CD4-positive, alpha-beta memory T cell (primary cell): ENCODE results near the gene TRIOBP. TPM values are rescaled to one million over a fixed set of nuclear protein-coding genes. Genes with fewer than 3 reads are reported as not detected.
"Not testable (repeated sequence)": the region's sequence is repeated elsewhere in the genome, so short reads cannot be mapped to it uniquely, and the experiment has no call there.

Experiments
- CTCF ChIA-PET: fragments of 350-600 bp; sonication (Branson Sonifier 250); formaldehyde crosslinking; loops from one replicate; lab custom pipeline; 2021; ENCODE audit warnings: inconsistent platforms; ENCODE audit not compliant: partially characterized antibody; lab: Charles Lee
- POLR2A ChIA-PET: fragments of 350-600 bp; sonication (Branson Sonifier 250); formaldehyde crosslinking; loops from one replicate; lab custom pipeline; 2021; ENCODE audit not compliant: partially characterized antibody; lab: Charles Lee
- DNase-seq, 5 donors: peaks; one replicate each; pipeline versions ENCODE4 v3.0.0 to v3.0.0-alpha.2; 2020 to 2022; ENCODE audit warnings: mixed read lengths in 1 of 5
- H3K27ac ChIP-seq: one replicate; pipeline ENCODE4 v1.7.0; 2013; ENCODE audit warnings: low read depth, low read length
- H3K27me3 ChIP-seq: 2 replicates; pipeline ENCODE4 v1.7.0; 2013; ENCODE audit warnings: mild to moderate bottlenecking, low read length, moderate library complexity; ENCODE audit not compliant: insufficient read depth
- H3K36me3 ChIP-seq: 2 replicates; pipeline ENCODE4 v1.7.0; 2013; ENCODE audit warnings: mild to moderate bottlenecking, low read length, moderate library complexity; ENCODE audit not compliant: insufficient read depth
- H3K4me1 ChIP-seq: 2 replicates; pipeline ENCODE4 v1.7.0; 2013; ENCODE audit warnings: mild to moderate bottlenecking, low read length, moderate library complexity; ENCODE audit not compliant: insufficient read depth
- H3K4me3 ChIP-seq, 2 donors: one replicate each; pipeline ENCODE4 v1.7.0; 2013; ENCODE audit warnings: low read length in 2 of 2, mild to moderate bottlenecking in 1 of 2
- H3K9me3 ChIP-seq, 2 donors: one replicate each; pipeline ENCODE4 v1.7.0; 2013; ENCODE audit warnings: low read length in 2 of 2, control low read depth in 1 of 2; ENCODE audit not compliant: control insufficient read depth in 1 of 2
- H3K27ac Mint-ChIP-seq, 7 donors: one replicate each; pipeline ENCODE4 v1.8.0; 2020 to 2021; ENCODE audit warnings: mixed read lengths in 7 of 7, mild to moderate bottlenecking in 6 of 7, inconsistent platforms in 3 of 7, moderate library complexity in 3 of 7
- H3K27me3 Mint-ChIP-seq, 2 donors: one replicate each; pipeline ENCODE4 v1.8.0; 2020 to 2021; ENCODE audit warnings: mixed read lengths in 2 of 2
- H3K36me3 Mint-ChIP-seq, 2 donors: one replicate each; pipeline ENCODE4 v1.8.0; 2020 to 2021; ENCODE audit warnings: mixed read lengths in 2 of 2, inconsistent platforms in 1 of 2, mild to moderate bottlenecking in 1 of 2
- H3K4me1 Mint-ChIP-seq, 4 donors: one replicate each; pipeline ENCODE4 v1.8.0; 2020 to 2021; ENCODE audit warnings: mixed read lengths in 4 of 4, mild to moderate bottlenecking in 1 of 4
- H3K4me3 Mint-ChIP-seq, 8 donors: one replicate each; pipeline ENCODE4 v1.8.0; 2020 to 2021; ENCODE audit warnings: mixed read lengths in 8 of 8, mild to moderate bottlenecking in 7 of 8, moderate library complexity in 6 of 8, inconsistent platforms in 3 of 8
- H3K9me3 Mint-ChIP-seq, 8 donors: one replicate each; pipeline ENCODE4 v1.8.0; 2020 to 2021; ENCODE audit warnings: mixed read lengths in 8 of 8, mild to moderate bottlenecking in 5 of 8, inconsistent platforms in 3 of 8, moderate library complexity in 1 of 8
- intact Hi-C: fragments of 100-400 bp; cut with micrococcal nuclease; formaldehyde crosslinking; loops from one replicate; pipeline ENCODE4 v1.15.1; 2023
- polyA plus RNA-seq, 2 donors: library from polyadenylated mRNA; unstranded; fragments of 300-500 nt; fragmentation: Illumina TruSeq; gene quantifications; one replicate each; pipeline ENCODE4 v1.2.3, GENCODE V29; 2021
- total RNA-seq, 2 experiments: library from RNA; stranded (reverse); gene quantifications; one replicate each; pipeline ENCODE4 v1.2.3, GENCODE V29; 2021

TRIOBP gene
- total and polyA plus RNA-seq, 4 experiments from 2014 or later, result 9.2 to 26.1 (median 19.4) TPM

DNA sequence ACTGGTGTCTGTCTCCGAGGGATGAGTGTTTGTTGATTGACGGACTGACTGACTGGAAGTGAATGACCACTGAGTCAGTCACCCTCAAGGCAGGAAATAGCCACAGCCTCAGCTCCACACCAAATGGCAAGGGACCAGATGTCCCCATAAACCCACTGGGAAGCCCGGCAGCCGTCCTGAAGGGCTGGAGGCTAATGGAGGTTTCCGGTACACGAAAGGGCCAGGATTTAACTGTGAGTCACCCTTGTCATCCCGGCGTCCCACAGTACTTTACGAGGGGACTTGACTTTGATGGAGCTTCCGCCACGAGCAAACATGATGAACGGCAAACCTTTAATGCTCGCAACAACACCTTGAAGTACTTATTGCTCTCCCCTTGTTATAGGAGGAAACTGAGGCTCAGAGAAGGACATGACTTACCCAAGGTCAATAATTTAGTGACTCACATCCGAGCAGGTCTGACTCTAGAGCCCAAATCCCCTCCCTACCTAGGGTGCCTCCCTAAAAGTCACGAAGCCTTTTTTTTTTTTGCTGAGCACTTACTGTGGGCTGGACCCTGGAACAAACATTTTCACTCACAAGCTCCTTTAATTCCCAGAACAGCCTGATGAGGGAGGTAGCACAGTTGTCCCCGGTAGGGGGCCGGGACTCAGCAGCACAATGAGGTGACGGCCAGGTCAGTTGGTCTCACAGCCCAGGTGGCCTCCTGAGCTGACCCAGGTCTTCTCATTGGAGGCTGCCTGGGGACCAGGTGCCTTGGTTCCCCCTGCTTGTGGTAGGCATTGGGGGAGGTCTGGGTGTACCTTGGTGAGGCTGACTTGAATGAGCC is 85.7 kb downstream of the TRIOBP start:
- H3K36me3 Mint-ChIP-seq, result no peaks in the 10 kb centered on the region
- CTCF ChIA-PET, result interaction anchor here (0.8 to 1.4 kb wide), 2 partner anchors 25 to 36 kb away, joined by 3 read pairs; partner anchors contain the start of gene GCAT
- DNase-seq, result no peak
- no peaks in the 10 kb centered on the region for H3K9me3 Mint-ChIP-seq
- H3K27ac Mint-ChIP-seq, result no peak overlapping the region
- intact Hi-C loops, result no loop called here
- H3K4me3 Mint-ChIP-seq, result no peak overlapping the region
- H3K4me1 Mint-ChIP-seq, result peaks cover 0 to 1% (median 0%) of the 10 kb centered on the region in 4 donors
- no peaks in the 10 kb centered on the region for H3K4me1 ChIP-seq
- H3K27ac ChIP-seq, result no peak overlapping the region
- no peaks in the 10 kb centered on the region for H3K27me3 ChIP-seq
- no peak overlapping the region for H3K4me3 ChIP-seq
- H3K36me3 ChIP-seq, result no peaks in the 10 kb centered on the region
- POLR2A ChIA-PET, result no interaction called here
- H3K27me3 Mint-ChIP-seq, result peaks cover 0 to 5% of the 10 kb centered on the region in 2 donors
- H3K9me3 ChIP-seq, result no peaks in the 10 kb centered on the region

DNA sequence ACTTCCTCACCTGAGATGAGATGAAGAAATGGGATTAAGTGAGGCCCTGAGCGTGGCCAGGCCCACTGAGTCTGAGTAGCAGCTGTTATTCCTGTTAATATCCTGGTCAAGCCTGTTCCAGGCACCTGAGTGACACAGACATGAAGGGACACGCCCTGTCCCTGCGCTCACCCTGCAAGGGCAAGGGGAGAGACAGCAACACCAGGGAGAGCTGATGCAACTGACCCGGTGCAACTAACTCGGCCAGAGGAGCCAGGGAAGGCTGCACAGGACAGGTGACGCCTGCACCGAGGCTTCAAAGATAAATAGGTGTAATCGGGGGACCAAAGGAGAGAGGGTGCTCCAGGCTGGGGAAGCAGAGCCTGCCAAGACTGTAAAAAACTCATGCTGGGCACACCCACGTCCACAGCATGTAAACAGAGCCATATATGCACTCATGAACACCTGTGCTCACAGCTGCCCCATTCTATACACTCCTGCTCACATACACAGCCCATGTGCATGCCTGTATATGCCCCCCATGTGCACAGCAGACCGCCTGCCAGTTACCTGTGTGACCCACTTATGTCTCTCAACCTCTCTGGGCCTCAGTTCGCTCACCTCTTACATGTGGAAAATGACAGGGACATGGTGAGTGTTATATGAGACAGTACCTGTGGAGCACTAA is 88.1 kb downstream of the TRIOBP start:
- H3K4me1 ChIP-seq, result no peaks in the 10 kb centered on the region
- intact Hi-C loops, result no loop called here
- CTCF ChIA-PET, result no interaction called here
- POLR2A ChIA-PET, result no interaction called here
- no peak overlapping the region for H3K27ac ChIP-seq
- Mint-ChIP-seq H3K4me3 (no peak overlapping the region), H3K36me3 (no peaks in the 10 kb centered on the region), H3K4me1 (no peaks in the 10 kb centered on the region), H3K27ac (no peak overlapping the region), H3K9me3 (no peaks in the 10 kb centered on the region), H3K27me3 (peaks cover 0 to 5% of the 10 kb centered on the region in 2 donors)
- H3K27me3 ChIP-seq, result no peaks in the 10 kb centered on the region
- no peak overlapping the region for H3K4me3 ChIP-seq
- no peaks in the 10 kb centered on the region for H3K9me3 ChIP-seq
- no peak for DNase-seq
- no peaks in the 10 kb centered on the region for H3K36me3 ChIP-seq

DNA sequence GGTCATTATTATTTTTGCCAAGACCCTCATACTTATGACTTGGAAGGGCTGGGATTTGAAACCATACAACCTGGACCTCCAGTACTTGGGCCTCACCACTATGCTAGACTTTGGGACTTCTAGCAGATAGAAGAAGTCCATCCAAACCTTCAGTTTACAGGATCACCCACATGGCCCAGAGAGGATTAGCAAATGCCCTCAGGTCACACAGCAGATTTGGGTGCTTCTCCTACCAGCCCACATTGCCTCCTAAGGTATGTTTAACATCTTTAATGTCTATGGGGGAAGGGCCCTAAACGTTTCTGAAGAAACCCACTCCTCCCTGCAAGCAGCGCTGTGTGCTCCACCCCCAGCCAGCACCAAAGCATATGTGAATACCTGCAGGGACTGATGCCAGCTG is 93.4 kb downstream of the TRIOBP start:
- CTCF ChIA-PET, result no interaction called here
- POLR2A ChIA-PET, result no interaction called here
- intact Hi-C loops, result no loop called here

DNA sequence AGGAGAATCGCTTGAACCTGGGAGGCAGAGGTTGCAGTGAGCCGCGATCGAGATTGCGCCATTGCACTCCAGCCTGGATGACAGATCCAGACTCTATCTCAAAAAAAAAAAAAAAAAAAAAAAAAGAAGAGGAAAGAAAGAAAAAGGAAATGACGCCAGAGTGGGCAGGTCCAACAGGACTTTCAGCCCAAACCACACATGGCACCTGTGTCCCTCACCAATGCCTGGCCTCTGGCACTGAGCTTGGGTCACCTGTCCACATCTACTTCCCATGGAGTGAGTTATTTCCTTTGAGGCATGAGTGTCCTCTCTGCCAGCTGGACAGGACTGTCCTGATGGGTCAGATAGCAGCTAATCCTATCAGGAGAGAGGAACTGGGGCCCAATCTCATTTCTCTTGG is 95.6 kb downstream of the TRIOBP start:
- Mint-ChIP-seq H3K4me3 (no peak overlapping the region), H3K27ac (no peak overlapping the region), H3K9me3 (no peaks in the 10 kb centered on the region), H3K36me3 (no peaks in the 10 kb centered on the region), H3K4me1 (no peaks in the 10 kb centered on the region), H3K27me3 (no peaks in the 10 kb centered on the region)
- Histone ChIP-seq H3K27me3 (no peaks in the 10 kb centered on the region), H3K4me1 (no peaks in the 10 kb centered on the region), H3K27ac (no peak overlapping the region), H3K9me3 (no peaks in the 10 kb centered on the region), H3K4me3 (no peak overlapping the region), H3K36me3 (no peaks in the 10 kb centered on the region)
- ChIA-PET POLR2A (no interaction called here), CTCF (no interaction called here)
- intact Hi-C loops, result no loop called here
- DNase-seq, result no peak

More for the DNA sequence above, 93.4 kb downstream of the TRIOBP start:
- H3K27ac ChIP-seq, result no peak overlapping the region
- Mint-ChIP-seq H3K36me3 (no peaks in the 10 kb centered on the region), H3K4me1 (no peaks in the 10 kb centered on the region), H3K27ac (no peak overlapping the region), H3K9me3 (no peaks in the 10 kb centered on the region), H3K27me3 (peaks cover 0 to 3% of the 10 kb centered on the region in 2 donors), H3K4me3 (no peak overlapping the region)
- H3K9me3 ChIP-seq, result no peaks in the 10 kb centered on the region
- no peak overlapping the region for H3K4me3 ChIP-seq
- H3K36me3 ChIP-seq, result no peaks in the 10 kb centered on the region
- DNase-seq, result no peak
- no peaks in the 10 kb centered on the region for H3K27me3 ChIP-seq
- H3K4me1 ChIP-seq, result no peaks in the 10 kb centered on the region

DNA sequence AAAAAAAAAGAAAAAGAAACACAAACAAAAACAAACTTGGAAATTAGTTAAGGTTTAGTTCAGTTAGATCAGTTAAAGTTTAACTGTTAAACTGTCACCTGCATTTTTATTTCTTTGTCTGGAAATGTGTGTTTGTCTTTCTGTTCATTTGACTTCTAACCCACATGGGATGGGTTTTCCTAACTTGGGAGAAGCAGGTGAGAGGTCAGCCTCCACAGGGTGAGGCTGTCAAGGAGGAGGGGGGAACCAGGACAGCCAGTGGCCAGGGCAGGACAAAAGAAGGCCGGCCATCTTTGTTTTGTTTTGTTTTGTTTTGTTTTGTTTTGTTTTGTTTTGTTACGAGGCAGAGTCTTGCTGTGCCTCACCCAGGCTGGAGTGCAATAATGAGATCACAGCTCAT is 97.5 kb downstream of the TRIOBP start:
- Histone ChIP-seq H3K36me3 (no peaks in the 10 kb centered on the region), H3K27me3 (no peaks in the 10 kb centered on the region), H3K27ac (no peak overlapping the region), H3K4me3 (no peak overlapping the region), H3K4me1 (no peaks in the 10 kb centered on the region), H3K9me3 (no peaks in the 10 kb centered on the region)
- intact Hi-C loops, result no loop called here
- Mint-ChIP-seq H3K27me3 (peaks cover 0 to 2% of the 10 kb centered on the region in 2 donors), H3K27ac (no peak overlapping the region), H3K4me3 (no peak overlapping the region), H3K4me1 (no peaks in the 10 kb centered on the region), H3K36me3 (no peaks in the 10 kb centered on the region), H3K9me3 (no peaks in the 10 kb centered on the region)
- POLR2A ChIA-PET, result no interaction called here
- CTCF ChIA-PET, result no interaction called here
- DNase-seq, result no peak

DNA sequence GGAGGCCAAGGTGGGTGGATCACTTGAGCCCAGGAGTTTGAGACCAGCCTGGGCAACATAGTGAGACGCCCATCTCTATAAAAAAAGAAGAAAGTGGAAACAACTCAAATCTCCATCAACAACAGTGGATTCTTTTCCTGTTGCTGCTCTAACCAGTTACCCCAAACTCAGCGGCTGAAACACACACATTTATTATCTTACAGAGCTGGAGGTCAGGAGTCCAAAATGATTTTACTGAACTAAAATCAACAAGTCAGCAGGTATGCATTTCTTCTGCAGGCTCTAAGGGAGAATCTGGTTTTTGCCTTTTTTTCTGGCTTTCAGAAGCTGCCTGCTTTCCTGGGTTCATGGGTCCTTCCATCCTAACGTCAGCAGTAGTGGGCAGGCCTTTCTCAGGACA is 99.2 kb downstream of the TRIOBP start:
- no peaks in the 10 kb centered on the region for H3K9me3 ChIP-seq
- POLR2A ChIA-PET, result no interaction called here
- H3K36me3 ChIP-seq, result no peaks in the 10 kb centered on the region
- H3K36me3 Mint-ChIP-seq, result no peaks in the 10 kb centered on the region
- DNase-seq, result no peak
- H3K27ac ChIP-seq, result no peak overlapping the region
- no peaks in the 10 kb centered on the region for H3K4me1 Mint-ChIP-seq
- H3K27ac Mint-ChIP-seq, result no peak overlapping the region
- H3K9me3 Mint-ChIP-seq, result no peaks in the 10 kb centered on the region
- H3K27me3 ChIP-seq, result no peaks in the 10 kb centered on the region
- no peak overlapping the region for H3K4me3 Mint-ChIP-seq
- CTCF ChIA-PET, result no interaction called here
- intact Hi-C loops, result no loop called here
- H3K27me3 Mint-ChIP-seq, result peaks cover 0 to 2% of the 10 kb centered on the region in 2 donors
- H3K4me1 ChIP-seq, result no peaks in the 10 kb centered on the region
- no peak overlapping the region for H3K4me3 ChIP-seq

DNA sequence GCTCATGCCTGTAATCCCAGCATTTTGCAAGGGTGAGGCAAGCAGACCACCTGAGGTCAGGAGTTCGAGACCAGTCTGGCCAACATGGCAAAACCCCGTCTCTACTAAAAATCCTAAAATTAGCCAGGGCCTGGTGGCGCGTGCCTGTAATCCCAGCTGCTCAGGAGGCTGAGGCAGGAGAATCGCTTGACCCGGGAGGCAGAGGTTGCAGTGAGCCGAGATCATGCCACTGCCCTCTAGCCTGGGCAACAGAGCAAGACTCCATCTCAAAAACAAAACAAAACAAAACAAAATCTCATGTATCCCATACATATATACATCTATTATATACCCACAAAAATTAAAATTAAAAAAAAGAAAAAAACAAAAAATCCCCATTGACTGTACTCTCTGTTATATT is 100.4 kb downstream of the TRIOBP start:
- H3K4me1 ChIP-seq, CTCF ChIA-PET, H3K27ac Mint-ChIP-seq, DNase-seq, intact Hi-C loops, H3K9me3 ChIP-seq, H3K36me3 ChIP-seq, H3K27ac ChIP-seq, H3K27me3 ChIP-seq, POLR2A ChIA-PET, H3K9me3 Mint-ChIP-seq, H3K27me3 Mint-ChIP-seq, H3K4me1 Mint-ChIP-seq, H3K4me3 ChIP-seq, H3K36me3 Mint-ChIP-seq, H3K4me3 Mint-ChIP-seq: not testable (repeated sequence)
